Measurements from ENCODE around the gene TRIM26. TPM values are rescaled to one million over a fixed set of nuclear protein-coding genes. Genes with fewer than 3 reads are reported as not detected.
A peak's percentile ranks its signal among the peaks of the same experiment; 100 is the strongest.

The TRIM26 gene
- total and polyA plus RNA-seq, 2 of the 13 experiments (the other 11 are each of a cell fraction or from before 2014, with no cell fraction given) = 27.1 to 38.7 TPM

- TF ChIP-seq, protein P1, sequence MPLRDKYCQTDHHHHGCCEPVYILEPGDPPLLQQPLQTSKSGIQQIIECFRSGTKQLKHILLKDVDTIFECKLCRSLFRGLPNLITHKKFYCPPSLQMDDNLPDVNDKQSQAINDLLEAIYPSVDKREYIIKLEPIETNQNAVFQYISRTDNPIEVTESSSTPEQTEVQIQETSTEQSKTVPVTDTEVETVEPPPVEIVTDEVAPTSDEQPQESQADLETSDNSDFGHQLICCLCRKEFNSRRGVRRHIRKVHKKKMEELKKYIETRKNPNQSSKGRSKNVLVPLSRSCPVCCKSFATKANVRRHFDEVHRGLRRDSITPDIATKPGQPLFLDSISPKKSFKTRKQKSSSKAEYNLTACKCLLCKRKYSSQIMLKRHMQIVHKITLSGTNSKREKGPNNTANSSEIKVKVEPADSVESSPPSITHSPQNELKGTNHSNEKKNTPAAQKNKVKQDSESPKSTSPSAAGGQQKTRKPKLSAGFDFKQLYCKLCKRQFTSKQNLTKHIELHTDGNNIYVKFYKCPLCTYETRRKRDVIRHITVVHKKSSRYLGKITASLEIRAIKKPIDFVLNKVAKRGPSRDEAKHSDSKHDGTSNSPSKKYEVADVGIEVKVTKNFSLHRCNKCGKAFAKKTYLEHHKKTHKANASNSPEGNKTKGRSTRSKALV (CRISPR knock-in tag; IDR thresholded peaks at IDR 0.05) = no peak
- TF ChIP-seq MYNN (CRISPR knock-in tag; IDR thresholded peaks at IDR 0.05; ENCODE audit: low read depth) (0 out of 2 replicates have a peak, but pooled peaks have one; percentile 26), PCBP2 (optimal IDR thresholded peaks at IDR 0.05; ENCODE audit: low read depth, low read length, poor library complexity, severe bottlenecking) (no peak), NR2F6 (IDR thresholded peaks at IDR 0.05) (peak; percentile 47; the same call in 1 of the 2 replicates), NR2F6 (CRISPR knock-in tag; IDR thresholded peaks at IDR 0.05) (0 out of 2 replicates have a peak, but pooled peaks have one; percentile 11), ZFP1 (CRISPR knock-in tag; IDR thresholded peaks at IDR 0.05) (no peak), AKAP8 (CRISPR knock-in tag; IDR thresholded peaks at IDR 0.05) (0 out of 2 replicates have a peak, but pooled peaks have one; percentile 17), IRX3 (CRISPR knock-in tag; IDR thresholded peaks at IDR 0.05; ENCODE audit: borderline replicate concordance, low read depth) (no peak), ZNF281 (CRISPR knock-in tag; IDR thresholded peaks at IDR 0.05; ENCODE audit: borderline replicate concordance) (no peak), HNRNPUL1 (IDR thresholded peaks at IDR 0.05; ENCODE audit: low read depth, low read length) (no peak), CAMTA2 (CRISPR knock-in tag; IDR thresholded peaks at IDR 0.05; ENCODE audit: borderline replicate concordance) (0 out of 2 replicates have a peak, but pooled peaks have one; percentile 64), RFX5 (IDR thresholded peaks at IDR 0.05; ENCODE audit: low read depth, low read length) (peak; percentile 100), KLF12 (CRISPR knock-in tag; IDR thresholded peaks at IDR 0.05; ENCODE audit: borderline replicate concordance) (no peak), ZSCAN25 (CRISPR knock-in tag; IDR thresholded peaks at IDR 0.05) (no peak), CCAR2 (optimal IDR thresholded peaks at IDR 0.05; ENCODE audit: low read depth, low read length) (no peak), NFE2L1 (CRISPR knock-in tag; IDR thresholded peaks at IDR 0.05; ENCODE audit: borderline replicate concordance) (no peak), MTF1 (CRISPR knock-in tag; IDR thresholded peaks at IDR 0.05) (no peak)
- TF ChIP-seq, protein P2, sequence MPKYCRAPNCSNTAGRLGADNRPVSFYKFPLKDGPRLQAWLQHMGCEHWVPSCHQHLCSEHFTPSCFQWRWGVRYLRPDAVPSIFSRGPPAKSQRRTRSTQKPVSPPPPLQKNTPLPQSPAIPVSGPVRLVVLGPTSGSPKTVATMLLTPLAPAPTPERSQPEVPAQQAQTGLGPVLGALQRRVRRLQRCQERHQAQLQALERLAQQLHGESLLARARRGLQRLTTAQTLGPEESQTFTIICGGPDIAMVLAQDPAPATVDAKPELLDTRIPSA (CRISPR knock-in tag; IDR thresholded peaks at IDR 0.05; ENCODE audit: borderline replicate concordance) = 0 out of 2 replicates have a peak, but pooled peaks have one; percentile 89
- TF ChIP-seq, protein P3, sequence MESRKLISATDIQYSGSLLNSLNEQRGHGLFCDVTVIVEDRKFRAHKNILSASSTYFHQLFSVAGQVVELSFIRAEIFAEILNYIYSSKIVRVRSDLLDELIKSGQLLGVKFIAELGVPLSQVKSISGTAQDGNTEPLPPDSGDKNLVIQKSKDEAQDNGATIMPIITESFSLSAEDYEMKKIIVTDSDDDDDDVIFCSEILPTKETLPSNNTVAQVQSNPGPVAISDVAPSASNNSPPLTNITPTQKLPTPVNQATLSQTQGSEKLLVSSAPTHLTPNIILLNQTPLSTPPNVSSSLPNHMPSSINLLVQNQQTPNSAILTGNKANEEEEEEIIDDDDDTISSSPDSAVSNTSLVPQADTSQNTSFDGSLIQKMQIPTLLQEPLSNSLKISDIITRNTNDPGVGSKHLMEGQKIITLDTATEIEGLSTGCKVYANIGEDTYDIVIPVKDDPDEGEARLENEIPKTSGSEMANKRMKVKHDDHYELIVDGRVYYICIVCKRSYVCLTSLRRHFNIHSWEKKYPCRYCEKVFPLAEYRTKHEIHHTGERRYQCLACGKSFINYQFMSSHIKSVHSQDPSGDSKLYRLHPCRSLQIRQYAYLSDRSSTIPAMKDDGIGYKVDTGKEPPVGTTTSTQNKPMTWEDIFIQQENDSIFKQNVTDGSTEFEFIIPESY (CRISPR knock-in tag; IDR thresholded peaks at IDR 0.05) = no peak
- TF ChIP-seq, protein P4, sequence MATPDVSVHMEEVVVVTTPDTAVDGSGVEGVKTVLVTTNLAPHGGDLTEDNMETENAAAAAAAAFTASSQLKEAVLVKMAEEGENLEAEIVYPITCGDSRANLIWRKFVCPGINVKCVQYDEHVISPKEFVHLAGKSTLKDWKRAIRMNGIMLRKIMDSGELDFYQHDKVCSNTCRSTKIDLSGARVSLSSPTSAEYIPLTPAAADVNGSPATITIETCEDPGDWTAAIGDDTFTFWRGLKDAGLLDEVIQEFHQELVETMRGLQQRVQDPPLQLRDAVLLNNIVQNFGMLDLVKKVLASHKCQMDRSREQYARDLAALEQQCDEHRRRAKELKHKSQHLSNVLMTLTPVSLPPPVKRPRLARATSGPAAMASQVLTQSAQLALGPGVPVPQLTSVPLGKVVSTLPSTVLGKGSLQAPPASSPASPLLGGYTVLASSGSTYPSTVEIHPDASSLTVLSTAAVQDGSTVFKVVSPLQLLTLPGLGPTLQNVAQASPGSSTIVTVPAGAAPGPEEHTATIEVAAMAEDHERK (CRISPR knock-in tag; IDR thresholded peaks at IDR 0.05; ENCODE audit: low read depth) = no peak
Measured at GRCh38 chr6:30212865-30213666, at the start of gene TRIM26 (continued).
